GM12891 (cell line): ENCODE data around the gene S100G.

Experiments used
- POLR2A ChIP-seq: IDR thresholded peaks from 2 replicates; pipeline ENCODE4 v1.6.1; 2011; ENCODE audit warnings: low read depth, low read length, control low read depth
- POLR2AphosphoS5 ChIP-seq: IDR thresholded peaks from 2 replicates; pipeline ENCODE4 v1.6.1; 2011; ENCODE audit warnings: low read depth, low read length, control low read depth
- TAF1 ChIP-seq: IDR thresholded peaks from 2 replicates; pipeline ENCODE4 v1.6.1; 2011; ENCODE audit warnings: low read depth, low read length, control low read depth

- TF ChIP-seq POLR2A (no peak), POLR2AphosphoS5 (no peak), TAF1 (no peak)
Measured at GRCh38 chrX:16629909-16630308, 20.0 kb upstream of the S100G start.
